Measurements from ENCODE around the gene RPS27. TPM values are rescaled to one million over a fixed set of nuclear protein-coding genes. Genes with fewer than 3 reads are reported as not detected.
"Not testable (repeated sequence)": the region's sequence is repeated elsewhere in the genome, so short reads cannot be mapped to it uniquely, and the experiment has no call there.

The RPS27 gene

GRCh38 chr1:154019269-154019668, 28.7 kb downstream of the RPS27 start:
- 97% methylated on average over 3 of the region's 4 CpGs for WGBS
- Histone ChIP-seq H2AK5ac (ENCODE audit: low read length, severe bottlenecking) (no peak overlapping the region), H3K4me2 (ENCODE audit: low read length, poor library complexity, severe bottlenecking) (no peak overlapping the region), H3K9ac (ENCODE audit: low read length) (no peak overlapping the region), H2BK15ac (ENCODE audit: low read depth, poor library complexity, severe bottlenecking) (no peak overlapping the region), H3K27me3 (ENCODE audit: control insufficient read depth in 1 of 2, insufficient read depth in 1 of 2, low read length in 2 of 2) (no peaks in the 10 kb centered on the region), H4K91ac (ENCODE audit: low read length) (no peak overlapping the region), H3K4me1 (ENCODE audit: control insufficient read depth, insufficient read depth, low read depth, low read length) (no peaks in the 10 kb centered on the region), H3K36me3 (ENCODE audit: control insufficient read depth in 1 of 2, insufficient read depth in 2 of 2, low read depth in 1 of 2, low read length in 2 of 2) (no peaks in the 10 kb centered on the region), H2BK12ac (ENCODE audit: low read length in 2 of 2) (no peak overlapping the region), H3K79me1 (replicated peaks; ENCODE audit: low read length, poor library complexity, severe bottlenecking) (no peaks in the 10 kb centered on the region), H2AFZ (ENCODE audit: low read depth, low read length) (no peak overlapping the region), H3K4me3 (ENCODE audit: insufficient read depth in 1 of 2, low read depth in 1 of 2, low read length in 2 of 2) (no peak overlapping the region), H3K23ac (ENCODE audit: low read length in 2 of 2) (no peak overlapping the region), H3K14ac (ENCODE audit: low read length in 2 of 2) (no peak overlapping the region), H3K4ac (ENCODE audit: low read depth in 1 of 2, low read length in 2 of 2) (no peak overlapping the region), H3K18ac (ENCODE audit: low read depth in 1 of 2, low read length in 2 of 2) (no peak overlapping the region), H3K27ac (ENCODE audit: low read length, poor library complexity, severe bottlenecking) (no peak overlapping the region), H2BK5ac (ENCODE audit: low read depth, low read length, poor library complexity, severe bottlenecking) (no peak overlapping the region), H2BK120ac (ENCODE audit: low read depth, low read length) (no peak overlapping the region), H3K9me3 (ENCODE audit: control insufficient read depth, low read length) (no peaks in the 10 kb centered on the region), H4K8ac (ENCODE audit: low read length) (no peak overlapping the region)
- no peak for DNase-seq

GRCh38 chr1:154019940-154020339, 29.4 kb downstream of the RPS27 start:
- Histone ChIP-seq H3K14ac (ENCODE audit: low read length in 2 of 2) (no peak overlapping the region), H2AK5ac (ENCODE audit: low read length, severe bottlenecking) (no peak overlapping the region), H3K9me3 (ENCODE audit: control insufficient read depth, low read length) (no peaks in the 10 kb centered on the region), H2BK5ac (ENCODE audit: low read depth, low read length, poor library complexity, severe bottlenecking) (no peak overlapping the region), H3K18ac (ENCODE audit: low read depth in 1 of 2, low read length in 2 of 2) (no peak overlapping the region), H3K23ac (ENCODE audit: low read length in 2 of 2) (no peak overlapping the region), H4K8ac (ENCODE audit: low read length) (no peak overlapping the region), H3K36me3 (ENCODE audit: control insufficient read depth in 1 of 2, insufficient read depth in 2 of 2, low read depth in 1 of 2, low read length in 2 of 2) (no peaks in the 10 kb centered on the region), H4K91ac (ENCODE audit: low read length) (no peak overlapping the region), H3K4ac (ENCODE audit: low read depth in 1 of 2, low read length in 2 of 2) (no peak overlapping the region), H3K4me3 (ENCODE audit: insufficient read depth in 1 of 2, low read depth in 1 of 2, low read length in 2 of 2) (no peak overlapping the region), H3K27me3 (ENCODE audit: control insufficient read depth in 1 of 2, insufficient read depth in 1 of 2, low read length in 2 of 2) (no peaks in the 10 kb centered on the region), H3K4me1 (ENCODE audit: control insufficient read depth, insufficient read depth, low read depth, low read length) (no peaks in the 10 kb centered on the region), H3K9ac (ENCODE audit: low read length) (no peak overlapping the region), H3K4me2 (ENCODE audit: low read length, poor library complexity, severe bottlenecking) (no peak overlapping the region), H2BK12ac (ENCODE audit: low read length in 2 of 2) (no peak overlapping the region), H2BK120ac (ENCODE audit: low read depth, low read length) (no peak overlapping the region), H3K27ac (ENCODE audit: low read length, poor library complexity, severe bottlenecking) (no peak overlapping the region), H3K79me1 (replicated peaks; ENCODE audit: low read length, poor library complexity, severe bottlenecking) (no peaks in the 10 kb centered on the region), H2BK15ac (ENCODE audit: low read depth, poor library complexity, severe bottlenecking) (no peak overlapping the region), H2AFZ (ENCODE audit: low read depth, low read length) (no peak overlapping the region)
- 90% methylated on average over 1 of the region's 1 CpG for WGBS
- no peak for DNase-seq

GRCh38 chr1:154033697-154034096, 43.1 kb downstream of the RPS27 start:
- not testable (repeated sequence) for H3K27me3 ChIP-seq (ENCODE audit: control insufficient read depth in 1 of 2, insufficient read depth in 1 of 2, low read length in 2 of 2); H3K4ac ChIP-seq (ENCODE audit: low read depth in 1 of 2, low read length in 2 of 2); H2AFZ ChIP-seq (ENCODE audit: low read depth, low read length); H3K18ac ChIP-seq (ENCODE audit: low read depth in 1 of 2, low read length in 2 of 2); H3K4me1 ChIP-seq (ENCODE audit: control insufficient read depth, insufficient read depth, low read depth, low read length); H2BK120ac ChIP-seq (ENCODE audit: low read depth, low read length); H3K9ac ChIP-seq (ENCODE audit: low read length); H3K36me3 ChIP-seq (ENCODE audit: control insufficient read depth in 1 of 2, insufficient read depth in 2 of 2, low read depth in 1 of 2, low read length in 2 of 2); H3K4me3 ChIP-seq (ENCODE audit: insufficient read depth in 1 of 2, low read depth in 1 of 2, low read length in 2 of 2); H2BK12ac ChIP-seq (ENCODE audit: low read length in 2 of 2); H3K27ac ChIP-seq (ENCODE audit: low read length, poor library complexity, severe bottlenecking); DNase-seq; H3K14ac ChIP-seq (ENCODE audit: low read length in 2 of 2); H2BK15ac ChIP-seq (ENCODE audit: low read depth, poor library complexity, severe bottlenecking); H4K91ac ChIP-seq (ENCODE audit: low read length); H3K4me2 ChIP-seq (ENCODE audit: low read length, poor library complexity, severe bottlenecking); H4K8ac ChIP-seq (ENCODE audit: low read length); H3K23ac ChIP-seq (ENCODE audit: low read length in 2 of 2); H3K79me1 ChIP-seq (replicated peaks; ENCODE audit: low read length, poor library complexity, severe bottlenecking); H2BK5ac ChIP-seq (ENCODE audit: low read depth, low read length, poor library complexity, severe bottlenecking); H2AK5ac ChIP-seq (ENCODE audit: low read length, severe bottlenecking)
- WGBS = no CpG with 5 or more reads among the region's 1 CpG
- H3K9me3 ChIP-seq (ENCODE audit: control insufficient read depth, low read length) = peaks cover 10% of the 10 kb centered on the region

Small RNAs within 50 kb of the gene (small RNA-seq; reads per million reads assigned to genes)
- gene MIR6737 (ENCODE audit: low read depth) = 1.4 reads per million
- not detected for gene RNU6-179P (ENCODE audit: low read depth)
